HepG2 (cell line): ENCODE measurements around the gene TMEM50B. TPM values are rescaled to one million over a fixed set of nuclear protein-coding genes. Genes with fewer than 3 reads are reported as not detected.

Source experiments
- ATAC-seq: fragments of 200-7000 bp; cut with Tn5 transposase; 3 replicates; pipeline ENCODE4 v1.9.1; 2020; ENCODE audit warnings: mild to moderate bottlenecking, moderate library complexity
- BruUV-seq: library from RNA; stranded (reverse); fragments of 400-500 nt; replicated peaks from 2 replicates; lab custom pipeline; 2021; lab: Mats Ljungman, UMichigan
- CTCF ChIA-PET: fragments of 300-600 bp; formaldehyde crosslinking; extraction: SDS; loops from one replicate; lab custom pipeline; 2021; ENCODE audit warnings: low total read pairs, inconsistent platforms, low intra/inter-chr PET ratio; lab: Yijun Ruan, JAX
- POLR2A ChIA-PET: fragments of 350-600 bp; sonication (Branson Sonifier 250); formaldehyde crosslinking; loops from one replicate; lab custom pipeline; 2020; ENCODE audit warnings: antibody characterized with exemption, inconsistent platforms; lab: Yijun Ruan, JAX
- DNase-seq: peaks from one replicate; pipeline ENCODE4 v3.0.0-alpha.2; 2015; ENCODE audit warnings: low spot score
- FAIRE-seq: peaks from 3 replicates; lab custom pipeline; 2011; peaks lifted over from hg19 to GRCh38; lab: Jason Lieb, UNC
- H2AFZ ChIP-seq: one replicate; pipeline ENCODE4 v1.6.1; 2011; ENCODE audit warnings: low read length, inconsistent platforms
- H3K27ac ChIP-seq: fragments of 300-600 bp; 3 replicates; pipeline ENCODE4 v1.8.0; 2011; ENCODE audit warnings: mixed run types, mild to moderate bottlenecking, mixed read lengths, low read length, inconsistent platforms; ENCODE audit not compliant: insufficient read depth; ENCODE audit errors: extremely low read length
- H3K27me3 ChIP-seq, 2 experiments: fragments of 200-600 bp in 1 of 2; 2 replicates in 1 of 2; 3 replicates in 1 of 2; pipeline versions ENCODE4 v1.6.0 to v1.8.0; 2011; ENCODE audit warnings: low read length in 2 of 2, mild to moderate bottlenecking in 2 of 2, moderate library complexity in 2 of 2, inconsistent platforms in 1 of 2; ENCODE audit not compliant: insufficient read depth in 2 of 2, control insufficient read depth in 1 of 2
- H3K36me3 ChIP-seq, 2 experiments: fragments of 200-600 bp in 1 of 2; replicated peaks in 1 of 2; 2 replicates in 1 of 2; 3 replicates in 1 of 2; pipeline versions ENCODE4 v1.5.1 to v1.8.0; 2011; ENCODE audit warnings: low read length in 2 of 2, inconsistent platforms in 1 of 2; ENCODE audit not compliant: insufficient read depth in 2 of 2, control insufficient read depth in 1 of 2
- H3K4me1 ChIP-seq: 2 replicates; pipeline ENCODE4 v1.5.1; 2012; ENCODE audit warnings: low read length, inconsistent platforms; ENCODE audit not compliant: insufficient read depth
- H3K4me2 ChIP-seq: 2 replicates; pipeline ENCODE4 v1.6.0; 2011; ENCODE audit warnings: low read depth, low read length, inconsistent platforms
- H3K4me3 ChIP-seq, 3 experiments: fragments of 200-600 bp in 1 of 3; sonication (generic), shearing (Covaris generic) in 1 of 3; replicated peaks in 1 of 3; 2 replicates each; pipeline ENCODE4 v1.5.1; 2011 to 2016; ENCODE audit warnings: low read length in 3 of 3, inconsistent platforms in 2 of 3, low read depth in 2 of 3, mild to moderate bottlenecking in 2 of 3, control low read depth in 1 of 3, mixed read lengths in 1 of 3; ENCODE audit not compliant: insufficient read depth in 1 of 3
- H3K79me2 ChIP-seq: one replicate; pipeline ENCODE4 v1.6.1; 2011; ENCODE audit warnings: low read length, inconsistent platforms; ENCODE audit not compliant: insufficient read depth
- H3K9ac ChIP-seq: 2 replicates; pipeline ENCODE4 v1.6.0; 2011; ENCODE audit warnings: mild to moderate bottlenecking, low read depth, low read length, inconsistent platforms; ENCODE audit not compliant: insufficient read depth
- H3K9me3 ChIP-seq: 2 replicates; pipeline ENCODE4 v1.5.1; 2012; ENCODE audit warnings: mild to moderate bottlenecking, low read length
- H4K20me1 ChIP-seq: 2 replicates; pipeline ENCODE4 v1.6.0; 2011; ENCODE audit warnings: inconsistent platforms, mild to moderate bottlenecking, low read length, moderate library complexity; ENCODE audit not compliant: insufficient read depth
- PCBP1 ChIP-seq: fragments of 200-400 bp; formaldehyde crosslinking; IDR thresholded peaks from 2 replicates; pipeline ENCODE4 v1.6.1; 2017; ENCODE audit warnings: mild to moderate bottlenecking, low read depth, low read length, borderline replicate concordance
- TEAD2 ChIP-seq: sonication (generic); formaldehyde crosslinking; IDR thresholded peaks from 2 replicates; pipeline ENCODE4 v1.9.0; 2021; ENCODE audit warnings: missing genetic modification reagents
- ZNF260 ChIP-seq: sonication (generic); formaldehyde crosslinking; IDR thresholded peaks from 2 replicates; pipeline ENCODE4 v1.4.0; 2020; ENCODE audit warnings: missing genetic modification reagents, low read depth, mild to moderate bottlenecking, borderline replicate concordance
- ZSCAN5A ChIP-seq: sonication (generic); formaldehyde crosslinking; IDR thresholded peaks from 2 replicates; pipeline ENCODE4 v1.8.0; 2022; ENCODE audit warnings: mild to moderate bottlenecking, missing genetic modification reagents, borderline replicate concordance
- WGBS: methylation state at CpG from one replicate; pipeline ENCODE4 v1.1.6; 2017; ENCODE audit warnings: low lambda C conversion rate; 5-methylcytosine and 5-hydroxymethylcytosine counted together
- in situ Hi-C: cut with HindIII; loops from 2 replicates; pipeline ENCODE4 v1.10.0; 2017; ENCODE audit warnings: low pct_unique_long_range_greater_than_20kb; ENCODE audit not compliant: extremely low pct_ligation_motif_present
- intact Hi-C: fragments of 100-400 bp; cut with micrococcal nuclease; formaldehyde crosslinking; loops from one replicate; pipeline ENCODE4 v1.10.0; 2022; ENCODE audit not compliant: unreplicated experiment
- polyA plus RNA-seq, 8 experiments: library from polyadenylated mRNA; depleted of rRNA in 3 of 8; stranded (reverse) in 7 of 8; unstranded in 1 of 8; fragments of >200 nt; fragmentation: Illumina TruSeq in 4 of 8; extraction: Trizol in 4 of 8; gene quantifications; 2 replicates each; pipeline versions ENCODE4 v1.2.1 to v1.2.3, GENCODE V29; 2011 to 2016; ENCODE audit warnings: low read depth in 4 of 8, missing spikeins in 1 of 8, mixed read lengths in 1 of 8; ENCODE audit not compliant: insufficient read depth in 1 of 8
- total RNA-seq, 5 experiments: library from RNA; depleted of rRNA; stranded (reverse); fragments of >200 nt; fragmentation: Illumina TruSeq; extraction: Trizol; gene quantifications; 2 replicates each; pipeline ENCODE4 v1.2.3, GENCODE V29; 2016; ENCODE audit warnings: low read depth in 1 of 5
- TF ChIP-seq, protein P1 (sequence below): IDR thresholded peaks from 2 replicates; pipeline ENCODE4 v1.6.1; 2016; ENCODE audit warnings: low read depth, control low read depth
- TF ChIP-seq, protein P2 (sequence below): sonication (generic); formaldehyde crosslinking; IDR thresholded peaks from 2 replicates; pipeline ENCODE4 v1.5.0; 2020; ENCODE audit warnings: missing genetic modification reagents, mild to moderate bottlenecking, borderline replicate concordance
- TF ChIP-seq, protein P3 (sequence below): sonication (generic); formaldehyde crosslinking; IDR thresholded peaks from 2 replicates; pipeline ENCODE4 v1.4.0; 2020; ENCODE audit warnings: missing genetic modification reagents

TMEM50B gene
- total and polyA plus RNA-seq, 2 of the 13 experiments (the other 11 are each of a cell fraction or from before 2014, with no cell fraction given), result 29.9 to 46.3 TPM

DNA sequence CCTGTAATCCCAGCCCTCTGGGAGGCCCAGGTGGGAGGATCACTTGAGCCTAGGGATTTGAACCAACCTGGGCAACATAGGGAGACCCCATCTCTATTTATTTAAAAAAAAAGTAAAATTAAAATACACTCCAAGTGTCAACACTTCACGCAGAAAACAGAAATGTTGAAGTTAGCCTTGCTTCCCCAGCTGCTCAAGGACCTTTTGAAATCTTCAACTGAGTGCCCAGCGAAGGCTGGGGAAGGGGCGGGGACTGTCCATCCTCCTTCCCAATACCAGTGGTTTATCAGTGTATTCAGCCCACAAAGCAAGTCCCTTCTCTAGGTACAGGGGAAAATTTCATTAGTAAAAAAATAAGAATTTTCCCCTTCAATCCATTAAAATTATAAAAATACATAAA lies 14.0 kb upstream of the TMEM50B start:
- no peak overlapping the region for H2AFZ ChIP-seq
- intact Hi-C loops, result no loop called here
- H3K9me3 ChIP-seq, result no peaks in the 10 kb centered on the region
- peaks cover 30% of the 10 kb centered on the region for H3K4me1 ChIP-seq
- no TSS peak for BruUV-seq
- CTCF ChIA-PET, result no interaction called here
- H3K4me3 ChIP-seq, result no peak overlapping the region
- H3K36me3 ChIP-seq, result no peaks in the 10 kb centered on the region
- H3K27ac ChIP-seq, result no peak overlapping the region
- H3K27me3 ChIP-seq, result no peaks in the 10 kb centered on the region; a peak in 1 of 5 replicates
- no peak overlapping the region for H3K9ac ChIP-seq
- TF ChIP-seq, protein P1, sequence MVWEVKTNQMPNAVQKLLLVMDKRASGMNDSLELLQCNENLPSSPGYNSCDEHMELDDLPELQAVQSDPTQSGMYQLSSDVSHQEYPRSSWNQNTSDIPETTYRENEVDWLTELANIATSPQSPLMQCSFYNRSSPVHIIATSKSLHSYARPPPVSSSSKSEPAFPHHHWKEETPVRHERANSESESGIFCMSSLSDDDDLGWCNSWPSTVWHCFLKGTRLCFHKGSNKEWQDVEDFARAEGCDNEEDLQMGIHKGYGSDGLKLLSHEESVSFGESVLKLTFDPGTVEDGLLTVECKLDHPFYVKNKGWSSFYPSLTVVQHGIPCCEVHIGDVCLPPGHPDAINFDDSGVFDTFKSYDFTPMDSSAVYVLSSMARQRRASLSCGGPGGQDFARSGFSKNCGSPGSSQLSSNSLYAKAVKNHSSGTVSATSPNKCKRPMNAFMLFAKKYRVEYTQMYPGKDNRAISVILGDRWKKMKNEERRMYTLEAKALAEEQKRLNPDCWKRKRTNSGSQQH (CRISPR knock-in tag), result no peak
- TF ChIP-seq, protein P2, sequence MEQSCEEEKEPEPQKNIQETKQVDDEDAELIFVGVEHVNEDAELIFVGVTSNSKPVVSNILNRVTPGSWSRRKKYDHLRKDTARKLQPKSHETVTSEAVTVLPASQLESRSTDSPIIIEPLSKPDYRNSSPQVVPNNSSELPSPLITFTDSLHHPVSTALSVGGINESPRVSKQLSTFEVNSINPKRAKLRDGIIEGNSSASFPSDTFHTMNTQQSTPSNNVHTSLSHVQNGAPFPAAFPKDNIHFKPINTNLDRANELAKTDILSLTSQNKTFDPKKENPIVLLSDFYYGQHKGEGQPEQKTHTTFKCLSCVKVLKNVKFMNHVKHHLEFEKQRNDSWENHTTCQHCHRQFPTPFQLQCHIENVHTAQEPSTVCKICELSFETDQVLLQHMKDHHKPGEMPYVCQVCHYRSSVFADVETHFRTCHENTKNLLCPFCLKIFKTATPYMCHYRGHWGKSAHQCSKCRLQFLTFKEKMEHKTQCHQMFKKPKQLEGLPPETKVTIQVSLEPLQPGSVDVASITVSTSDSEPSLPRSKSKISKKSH, result no peak
- TF ChIP-seq ZSCAN5A (CRISPR knock-in tag) (no peak), PCBP1 (no peak), ZNF260 (CRISPR knock-in tag) (no peak), TEAD2 (CRISPR knock-in tag) (no peak)
- TF ChIP-seq, protein P3, sequence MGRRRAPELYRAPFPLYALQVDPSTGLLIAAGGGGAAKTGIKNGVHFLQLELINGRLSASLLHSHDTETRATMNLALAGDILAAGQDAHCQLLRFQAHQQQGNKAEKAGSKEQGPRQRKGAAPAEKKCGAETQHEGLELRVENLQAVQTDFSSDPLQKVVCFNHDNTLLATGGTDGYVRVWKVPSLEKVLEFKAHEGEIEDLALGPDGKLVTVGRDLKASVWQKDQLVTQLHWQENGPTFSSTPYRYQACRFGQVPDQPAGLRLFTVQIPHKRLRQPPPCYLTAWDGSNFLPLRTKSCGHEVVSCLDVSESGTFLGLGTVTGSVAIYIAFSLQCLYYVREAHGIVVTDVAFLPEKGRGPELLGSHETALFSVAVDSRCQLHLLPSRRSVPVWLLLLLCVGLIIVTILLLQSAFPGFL (CRISPR knock-in tag), result no peak
- TF ChIP-seq, all 625 proteins: peak for 0
- no peak overlapping the region for H3K4me2 ChIP-seq
- in situ Hi-C loops, result no loop called here
- no peak for FAIRE-seq
- no peaks in the 10 kb centered on the region for H4K20me1 ChIP-seq
- POLR2A ChIA-PET, result no interaction called here
- no peak for DNase-seq
- no peaks in the 10 kb centered on the region for H3K79me2 ChIP-seq
- 55% methylated on average over 3 of the region's 3 CpGs for WGBS
- ATAC-seq, result no peak
